GM19328 (cell line): ENCODE measurements around the gene ETS1.

Experiments
- ATAC-seq: cut with Tn5 transposase; IDR thresholded peaks from one replicate; pipeline ENCODE4 v1.9.1; 2021; ENCODE audit warnings: mild to moderate bottlenecking, moderate library complexity; ENCODE audit not compliant: unreplicated experiment

Gene ETS1

GRCh38 chr11:128487978-128488377, 99.4 kb downstream of the ETS1 start:
- no peak for ATAC-seq

GRCh38 chr11:128484172-128484571, 103.2 kb downstream of the ETS1 start:
- ATAC-seq, result no peak

GRCh38 chr11:128483211-128483788, 104.1 kb downstream of the ETS1 start:
- peak; percentile 69 for ATAC-seq

GRCh38 chr11:128482512-128483191, 104.7 kb downstream of the ETS1 start:
- peak; percentile 45 for ATAC-seq

GRCh38 chr11:128482092-128482491, 105.3 kb downstream of the ETS1 start:
- ATAC-seq, result no peak

- ATAC-seq, result no peak
Measured at GRCh38 chr11:128481135-128481534, 106.2 kb downstream of the ETS1 start.

- no peak for ATAC-seq
Measured at GRCh38 chr11:128480665-128481064, 106.7 kb downstream of the ETS1 start.

GRCh38 chr11:128480066-128480465, 107.3 kb downstream of the ETS1 start:
- no peak for ATAC-seq

- ATAC-seq, result no peak
Measured at GRCh38 chr11:128479144-128479543, 108.2 kb downstream of the ETS1 start.

- ATAC-seq, result no peak
Measured at GRCh38 chr11:128478305-128478704, 109.1 kb downstream of the ETS1 start.

- no peak for ATAC-seq
Measured at GRCh38 chr11:128477811-128478210, 109.5 kb downstream of the ETS1 start.

- ATAC-seq, result no peak
Measured at GRCh38 chr11:128477278-128477677, 110.1 kb downstream of the ETS1 start.

- no peak for ATAC-seq
Measured at GRCh38 chr11:128476729-128477128, 110.6 kb downstream of the ETS1 start.

- no peak for ATAC-seq
Measured at GRCh38 chr11:128476049-128476448, 111.3 kb downstream of the ETS1 start.

- no peak for ATAC-seq
Measured at GRCh38 chr11:128474036-128474874, 113.1 kb downstream of the ETS1 start.

GRCh38 chr11:128473636-128474035, 113.7 kb downstream of the ETS1 start:
- no peak for ATAC-seq

- peak; percentile 29 for ATAC-seq
Measured at GRCh38 chr11:128472128-128473089, 114.9 kb downstream of the ETS1 start.

- peak; percentile 46 for ATAC-seq
Measured at GRCh38 chr11:128471138-128471661, 116.2 kb downstream of the ETS1 start.

- ATAC-seq, result no peak
Measured at GRCh38 chr11:128470081-128470480, 117.3 kb downstream of the ETS1 start.

GRCh38 chr11:128469220-128469619, 118.1 kb downstream of the ETS1 start:
- ATAC-seq, result peak; percentile 47
